NB4 (cell line): ENCODE results near the gene CEBPE.

Source experiments
- CTCF ChIP-seq: IDR thresholded peaks from one replicate; pipeline ENCODE4 v1.5.1; 2012; ENCODE audit warnings: low read depth, low read length
- MYC ChIP-seq: IDR thresholded peaks from 2 replicates; pipeline ENCODE4 v1.6.1; 2011; ENCODE audit warnings: low read depth, low read length
- POLR2A ChIP-seq: IDR thresholded peaks from 2 replicates; pipeline ENCODE4 v1.6.1; 2011; ENCODE audit warnings: mild to moderate bottlenecking; ENCODE audit not compliant: insufficient read length; ENCODE audit errors: extremely low read depth

DNA sequence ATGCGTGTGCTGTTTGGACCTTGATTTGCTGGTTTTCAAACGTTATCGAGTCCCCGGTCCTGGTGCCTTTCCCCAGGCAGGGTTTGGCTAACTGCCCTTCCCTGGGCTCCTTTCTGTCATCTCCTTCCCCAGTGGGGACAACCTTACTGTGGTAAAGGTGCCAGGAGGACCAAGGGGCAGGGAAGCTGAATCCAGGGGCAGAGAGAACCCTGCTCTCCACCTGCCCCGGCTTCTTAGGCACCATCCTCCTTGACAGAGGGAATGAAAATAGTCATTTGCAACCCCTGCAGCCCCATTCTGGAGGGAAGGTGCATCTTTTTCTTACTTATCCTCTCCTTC lies 5.0 kb downstream of the CEBPE start:
- no peak for TF ChIP-seq CTCF
- TF ChIP-seq POLR2A, result no peak
- TF ChIP-seq MYC, result no peak
